Thyroid gland (tissue), 4 donors: Measurements from ENCODE around the gene TBPL2. TPM values are rescaled to one million over a fixed set of nuclear protein-coding genes. Genes with fewer than 3 reads are reported as not detected.

Source experiments
- DNase-seq, 2 donors: peaks; one replicate each; pipeline ENCODE4 v3.0.0-alpha.2; 2019
- H3K27ac ChIP-seq, 3 donors: fragments of 200-600 bp; sonication (generic); 1 replicate in 2 of 3; 2 replicates in 1 of 3; pipeline ENCODE4 v1.5.1; 2016 to 2019; ENCODE audit warnings: mild to moderate bottlenecking in 1 of 3, moderate library complexity in 1 of 3
- H3K27me3 ChIP-seq: fragments of 200-600 bp; sonication (generic); one replicate; pipeline ENCODE4 v1.5.1; 2019
- H3K36me3 ChIP-seq, 2 donors: fragments of 200-600 bp; sonication (generic); one replicate each; pipeline ENCODE4 v1.5.1; 2016 to 2019
- H3K4me1 ChIP-seq, 2 donors: fragments of 200-600 bp; sonication (generic); one replicate each; pipeline ENCODE4 v1.5.1; 2017 to 2019
- H3K4me3 ChIP-seq, 3 donors: fragments of 200-600 bp; sonication (generic); replicated peaks in 1 of 3; 1 replicate in 2 of 3; 2 replicates in 1 of 3; pipeline ENCODE4 v1.5.1; 2016; ENCODE audit warnings: mild to moderate bottlenecking in 1 of 3
- H3K9me3 ChIP-seq: fragments of 200-600 bp; sonication (generic); one replicate; pipeline ENCODE4 v1.5.1; 2017
- POLR2A ChIP-seq, 2 donors: fragments of 450-650 bp; IDR thresholded peaks; one replicate each; pipeline ENCODE4 v1.6.1; 2017; ENCODE audit warnings: antibody characterized with exemption in 2 of 2, mild to moderate bottlenecking in 2 of 2, moderate library complexity in 1 of 2
- WGBS, 2 donors: methylation state at CpG; one replicate each; pipeline ENCODE4 v1.1.5; 2017; 5-methylcytosine and 5-hydroxymethylcytosine counted together
- intact Hi-C: fragments of 100-400 bp; cut with DNase I; formaldehyde crosslinking; loops from one replicate; pipeline ENCODE4 v1.15.1; 2023
- total RNA-seq, 4 donors: library from RNA; depleted of rRNA; stranded (reverse); fragments of >200 nt; gene quantifications; one replicate each; pipeline ENCODE4 v1.2.3, GENCODE V29; 2016
- TF ChIP-seq, protein P1 (sequence below), 6 experiments: fragments of 200-600 bp in 3 of 6; fragments of 450-650 bp in 3 of 6; sonication (generic) in 3 of 6; IDR thresholded peaks; one replicate each; pipeline ENCODE4 v1.5.1; 2016 to 2019; ENCODE audit warnings: antibody characterized with exemption in 6 of 6, mild to moderate bottlenecking in 2 of 6, inconsistent platforms in 1 of 6, moderate library complexity in 1 of 6

The TBPL2 gene
- total RNA-seq, 4 donors from 2014 or later: not detected

DNA sequence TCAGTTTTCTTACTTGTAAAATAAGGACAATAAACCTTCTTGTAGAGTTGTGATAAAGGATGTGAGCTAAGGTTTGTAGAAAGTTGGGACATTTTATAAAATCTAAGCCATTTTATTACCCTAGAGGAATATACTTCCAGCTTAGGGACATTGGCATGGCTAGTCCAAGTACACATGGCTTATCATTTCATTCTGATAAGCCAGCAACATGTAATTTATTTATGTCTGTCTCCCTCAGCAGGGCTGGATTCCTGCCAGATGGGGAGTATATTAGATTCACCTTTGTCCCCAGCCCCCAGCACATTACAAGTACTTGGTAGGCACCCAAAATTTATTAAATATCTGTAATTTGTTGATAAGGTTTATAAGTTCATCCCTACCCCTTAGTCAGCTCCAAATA is 22.5 kb downstream of the TBPL2 start:
- no peaks in the 10 kb centered on the region for H3K36me3 ChIP-seq
- no peak overlapping the region for H3K27ac ChIP-seq
- H3K9me3 ChIP-seq: no peaks in the 10 kb centered on the region
- no peaks in the 10 kb centered on the region for H3K27me3 ChIP-seq
- no peak overlapping the region for H3K4me3 ChIP-seq
- no peak for TF ChIP-seq POLR2A (IDR thresholded peaks at IDR 0.05)
- DNase-seq: no peak
- intact Hi-C loops: no loop called here
- no peaks in the 10 kb centered on the region for H3K4me1 ChIP-seq

DNA sequence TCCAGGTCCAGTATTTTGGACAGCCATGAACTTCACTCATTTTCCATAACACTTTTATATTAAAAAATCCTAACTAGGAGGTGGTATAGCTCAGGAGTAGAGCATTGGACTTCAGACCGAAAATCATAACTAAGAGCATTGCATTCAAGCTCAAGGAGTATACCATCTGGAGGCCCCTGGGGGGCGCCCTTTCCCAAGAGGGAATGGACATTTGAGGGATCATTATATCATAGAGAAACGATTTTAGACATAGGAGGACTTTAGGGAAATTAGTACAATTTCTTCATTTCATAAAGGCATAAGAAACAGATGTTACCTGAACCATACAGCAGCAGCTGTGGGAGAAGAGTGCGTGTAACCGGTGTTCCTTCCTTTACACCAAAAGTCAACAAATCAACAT is 23.6 kb downstream of the TBPL2 start:
- Histone ChIP-seq H3K4me3 (no peak overlapping the region), H3K4me1 (peaks cover 0 to 7% of the 10 kb centered on the region in 2 donors), H3K36me3 (no peaks in the 10 kb centered on the region), H3K9me3 (no peaks in the 10 kb centered on the region), H3K27me3 (no peaks in the 10 kb centered on the region), H3K27ac (no peak overlapping the region)
- WGBS, 2 donors: 32 to 47% methylated on average over 5 of the region's 5 CpGs
- intact Hi-C loops: no loop called here
- peak in 1 of 2 donors; percentile 6 for DNase-seq
- no peak for TF ChIP-seq POLR2A (IDR thresholded peaks at IDR 0.05)
- TF ChIP-seq, protein P1, sequence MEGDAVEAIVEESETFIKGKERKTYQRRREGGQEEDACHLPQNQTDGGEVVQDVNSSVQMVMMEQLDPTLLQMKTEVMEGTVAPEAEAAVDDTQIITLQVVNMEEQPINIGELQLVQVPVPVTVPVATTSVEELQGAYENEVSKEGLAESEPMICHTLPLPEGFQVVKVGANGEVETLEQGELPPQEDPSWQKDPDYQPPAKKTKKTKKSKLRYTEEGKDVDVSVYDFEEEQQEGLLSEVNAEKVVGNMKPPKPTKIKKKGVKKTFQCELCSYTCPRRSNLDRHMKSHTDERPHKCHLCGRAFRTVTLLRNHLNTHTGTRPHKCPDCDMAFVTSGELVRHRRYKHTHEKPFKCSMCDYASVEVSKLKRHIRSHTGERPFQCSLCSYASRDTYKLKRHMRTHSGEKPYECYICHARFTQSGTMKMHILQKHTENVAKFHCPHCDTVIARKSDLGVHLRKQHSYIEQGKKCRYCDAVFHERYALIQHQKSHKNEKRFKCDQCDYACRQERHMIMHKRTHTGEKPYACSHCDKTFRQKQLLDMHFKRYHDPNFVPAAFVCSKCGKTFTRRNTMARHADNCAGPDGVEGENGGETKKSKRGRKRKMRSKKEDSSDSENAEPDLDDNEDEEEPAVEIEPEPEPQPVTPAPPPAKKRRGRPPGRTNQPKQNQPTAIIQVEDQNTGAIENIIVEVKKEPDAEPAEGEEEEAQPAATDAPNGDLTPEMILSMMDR (IDR thresholded peaks at IDR 0.05): peak in 2 of 6 experiments; percentile 7 to 11

DNA sequence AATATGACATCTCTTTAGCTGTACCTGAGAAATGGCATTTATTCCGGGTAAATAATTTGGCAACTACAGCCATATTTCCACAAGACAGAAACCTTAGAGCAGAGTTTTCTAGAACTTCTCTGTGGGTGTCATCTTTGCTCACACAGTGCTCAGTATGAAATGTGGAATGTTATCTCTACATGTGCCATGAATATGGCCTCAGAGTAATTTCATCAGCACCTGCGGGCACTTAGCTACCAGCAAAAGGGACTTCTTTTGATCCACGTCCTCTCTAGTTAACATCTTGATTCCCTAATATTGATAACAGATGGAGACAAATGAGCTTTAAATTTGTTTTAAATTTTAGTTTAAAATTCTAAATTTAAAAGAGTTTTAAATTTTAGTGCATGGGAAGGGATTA is 25.9 kb downstream of the TBPL2 start:
- intact Hi-C loops: no loop called here
- 80% methylated on average over 3 of the region's 3 CpGs for WGBS, 2 donors
- no peaks in the 10 kb centered on the region for H3K36me3 ChIP-seq

DNA sequence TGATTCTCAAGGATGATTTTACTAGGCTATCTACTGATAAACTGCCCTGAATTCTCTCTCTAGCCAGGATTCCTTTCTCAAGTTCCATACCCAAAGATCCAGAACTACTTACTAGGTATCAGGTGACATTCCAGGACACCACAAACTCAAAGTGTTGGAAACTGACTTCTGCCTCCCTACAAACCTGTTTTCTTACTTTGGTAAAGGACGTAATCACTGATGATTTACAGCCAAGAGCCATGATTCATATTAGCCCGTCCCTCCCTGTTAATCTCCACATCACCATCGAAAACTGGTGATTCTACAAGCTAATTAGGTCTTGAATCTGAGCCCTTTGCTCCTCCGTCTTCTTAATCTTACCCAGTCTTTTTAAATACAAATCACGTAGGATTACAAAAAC is 27.7 kb downstream of the TBPL2 start:
- no peaks in the 10 kb centered on the region for H3K9me3 ChIP-seq
- no peak overlapping the region for H3K27ac ChIP-seq
- DNase-seq: no peak
- no peak overlapping the region for H3K4me3 ChIP-seq
- peaks cover 12 to 20% of the 10 kb centered on the region in 2 donors for H3K4me1 ChIP-seq
- H3K27me3 ChIP-seq: no peaks in the 10 kb centered on the region
- 67 to 77% methylated on average over 5 of the region's 5 CpGs for WGBS, 2 donors
- TF ChIP-seq, protein P1 (IDR thresholded peaks at IDR 0.05): no peak
- TF ChIP-seq POLR2A (IDR thresholded peaks at IDR 0.05): no peak
- intact Hi-C loops: no loop called here
- H3K36me3 ChIP-seq: no peaks in the 10 kb centered on the region

More for the DNA sequence above, 25.9 kb downstream of the TBPL2 start:
- Histone ChIP-seq H3K27me3 (no peaks in the 10 kb centered on the region), H3K4me1 (peaks cover 12 to 20% of the 10 kb centered on the region in 2 donors), H3K9me3 (no peaks in the 10 kb centered on the region), H3K27ac (no peak overlapping the region), H3K4me3 (no peak overlapping the region)
- no peak for DNase-seq
- no peak for TF ChIP-seq POLR2A (IDR thresholded peaks at IDR 0.05)
- TF ChIP-seq, protein P1 (IDR thresholded peaks at IDR 0.05): no peak

DNA sequence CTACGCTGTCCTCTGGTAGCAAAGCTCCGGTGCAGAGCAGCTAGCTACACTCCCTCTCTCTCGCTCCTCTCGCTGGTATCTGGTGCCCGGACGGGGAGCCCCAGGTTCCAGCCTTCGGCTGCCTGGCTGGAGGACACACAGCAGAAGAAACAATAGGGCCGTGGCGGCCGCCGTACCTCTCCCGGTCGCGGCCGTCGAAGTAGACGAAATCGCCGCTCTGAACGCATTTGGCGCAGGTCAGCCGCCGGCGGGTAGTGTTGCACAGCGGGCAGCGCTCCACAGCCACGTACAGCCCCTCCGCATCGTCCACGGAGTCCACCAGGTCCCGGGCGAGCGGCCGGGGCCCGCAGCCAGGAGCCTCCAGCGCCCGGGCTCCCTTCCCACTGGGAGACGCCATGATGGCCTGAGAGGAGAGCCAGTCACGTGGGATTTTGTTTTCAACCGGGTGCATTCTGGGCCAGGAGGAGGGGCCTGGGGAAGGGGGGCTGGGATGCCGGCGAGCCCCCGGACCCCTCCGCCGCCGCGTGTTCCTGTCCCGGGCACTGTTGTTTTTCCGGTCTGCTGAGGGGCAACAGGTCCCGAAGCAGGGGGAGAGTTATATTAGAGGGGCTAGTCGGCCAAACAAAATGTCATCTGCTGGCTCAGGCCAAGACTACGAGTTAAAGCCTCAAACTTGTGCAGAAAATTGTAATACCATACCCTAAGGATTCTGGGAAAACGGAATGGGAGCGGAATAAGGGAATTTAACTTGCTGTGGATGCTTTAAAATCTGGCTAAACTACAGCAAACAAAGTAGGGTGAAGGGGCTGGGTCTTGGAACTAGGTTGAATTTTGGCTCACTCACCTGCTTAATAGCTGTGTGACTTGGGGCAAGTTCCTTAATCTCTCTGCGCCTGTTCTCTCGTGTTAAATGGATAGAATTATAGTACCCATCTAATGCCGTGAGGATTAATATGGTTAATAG is 28.7 kb downstream of the TBPL2 start, which contains the start of gene ATG14:
Gene ATG14, minus strand, starts transcription at position 405 of the 964 bp plus-strand sequence. Its CDS starts 8 bp downstream, at position 397.
- 4 to 6% methylated on average over 24 to 55 of the region's 57 CpGs for WGBS, 2 donors
- H3K4me3 ChIP-seq: peak within 1 kb of the TSS; percentile 87 to 97 (median 95)
- H3K9me3 ChIP-seq: no peaks in the 10 kb centered on the region
- intact Hi-C loops: no loop called here
- no peaks in the 10 kb centered on the region for H3K36me3 ChIP-seq
- peak in 1 of 2 donors; percentile 64 for TF ChIP-seq POLR2A (IDR thresholded peaks at IDR 0.05)
- TF ChIP-seq, protein P1 (IDR thresholded peaks at IDR 0.05): peak in 1 of 6 experiments; percentile 14
- no peaks in the 10 kb centered on the region for H3K27me3 ChIP-seq
- DNase-seq: peak; percentile 86 to 88
- H3K27ac ChIP-seq: peak within 1 kb of the TSS; percentile 58 to 88 (median 80)
- H3K4me1 ChIP-seq: peaks cover 12 to 20% of the 10 kb centered on the region in 2 donors
